ENCODE data around the gene TXNDC9. TPM values are rescaled to one million over a fixed set of nuclear protein-coding genes. Genes with fewer than 3 reads are reported as not detected.
"Not testable (repeated sequence)": the region's sequence is repeated elsewhere in the genome, so short reads cannot be mapped to it uniquely, and the experiment has no call there.

TXNDC9 gene
- total RNA-seq, 3 donors from 2014 or later, result 21.5 to 26.5 (median 25.2) TPM

GRCh38 chr2:99374747-99375146 is 38.6 kb upstream of the TXNDC9 start:
- H3K9me3 ChIP-seq, result no peaks in the 10 kb centered on the region
- DNase-seq (no peak), ATAC-seq (no peak)
- no peak overlapping the region for H3K4me3 ChIP-seq
- intact Hi-C loops (cut with DNase I, micrococcal nuclease), result no loop called here
- H3K4me1 ChIP-seq (ENCODE audit: low read depth), result no peaks in the 10 kb centered on the region
- no peaks in the 10 kb centered on the region for H3K36me3 ChIP-seq (ENCODE audit: low read depth)
- TF ChIP-seq, protein P1, sequence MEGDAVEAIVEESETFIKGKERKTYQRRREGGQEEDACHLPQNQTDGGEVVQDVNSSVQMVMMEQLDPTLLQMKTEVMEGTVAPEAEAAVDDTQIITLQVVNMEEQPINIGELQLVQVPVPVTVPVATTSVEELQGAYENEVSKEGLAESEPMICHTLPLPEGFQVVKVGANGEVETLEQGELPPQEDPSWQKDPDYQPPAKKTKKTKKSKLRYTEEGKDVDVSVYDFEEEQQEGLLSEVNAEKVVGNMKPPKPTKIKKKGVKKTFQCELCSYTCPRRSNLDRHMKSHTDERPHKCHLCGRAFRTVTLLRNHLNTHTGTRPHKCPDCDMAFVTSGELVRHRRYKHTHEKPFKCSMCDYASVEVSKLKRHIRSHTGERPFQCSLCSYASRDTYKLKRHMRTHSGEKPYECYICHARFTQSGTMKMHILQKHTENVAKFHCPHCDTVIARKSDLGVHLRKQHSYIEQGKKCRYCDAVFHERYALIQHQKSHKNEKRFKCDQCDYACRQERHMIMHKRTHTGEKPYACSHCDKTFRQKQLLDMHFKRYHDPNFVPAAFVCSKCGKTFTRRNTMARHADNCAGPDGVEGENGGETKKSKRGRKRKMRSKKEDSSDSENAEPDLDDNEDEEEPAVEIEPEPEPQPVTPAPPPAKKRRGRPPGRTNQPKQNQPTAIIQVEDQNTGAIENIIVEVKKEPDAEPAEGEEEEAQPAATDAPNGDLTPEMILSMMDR (IDR thresholded peaks at IDR 0.05), result no peak

GRCh38 chr2:99373144-99373543 is 37.0 kb upstream of the TXNDC9 start:
- no peak for DNase-seq
- no peaks in the 10 kb centered on the region for H3K4me1 ChIP-seq (ENCODE audit: low read depth)
- TF ChIP-seq, protein P1 (IDR thresholded peaks at IDR 0.05), result no peak
- intact Hi-C loops (cut with DNase I, micrococcal nuclease), result no loop called here
- no peak for ATAC-seq
- H3K36me3 ChIP-seq (ENCODE audit: low read depth), result no peaks in the 10 kb centered on the region
- no peaks in the 10 kb centered on the region for H3K9me3 ChIP-seq
- H3K4me3 ChIP-seq, result no peak overlapping the region

DNA sequence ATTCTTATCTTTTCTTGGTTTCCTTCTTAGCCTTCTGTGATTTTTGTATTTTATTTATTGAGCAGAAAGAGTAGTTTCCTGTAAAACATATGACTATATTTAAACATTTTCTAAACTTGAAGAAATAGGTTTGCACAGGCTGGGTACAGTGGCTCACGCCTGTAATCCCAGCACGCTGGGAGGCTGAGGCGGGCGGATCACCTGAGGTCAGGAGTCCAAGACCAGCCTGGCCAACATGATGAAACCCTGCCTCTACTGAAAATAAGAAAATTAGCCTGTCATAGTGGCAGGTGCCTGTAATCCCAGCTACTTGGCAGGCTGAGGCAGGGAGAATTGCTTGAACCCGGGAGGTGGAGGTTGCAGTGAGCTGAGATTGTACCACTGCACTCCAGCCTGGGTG is 32.7 kb upstream of the TXNDC9 start:
- DNase-seq; intact Hi-C loops (cut with DNase I, micrococcal nuclease); ATAC-seq; H3K36me3 ChIP-seq (ENCODE audit: low read depth); H3K9me3 ChIP-seq; H3K4me1 ChIP-seq (ENCODE audit: low read depth); H3K4me3 ChIP-seq: not testable (repeated sequence)

GRCh38 chr2:99365661-99366060 is 29.5 kb upstream of the TXNDC9 start:
- intact Hi-C loops (cut with DNase I, micrococcal nuclease), result no loop called here
- Histone ChIP-seq H3K36me3 (ENCODE audit: low read depth) (peaks cover 8% of the 10 kb centered on the region), H3K4me3 (no peak overlapping the region), H3K4me1 (ENCODE audit: low read depth) (no peaks in the 10 kb centered on the region), H3K9me3 (no peaks in the 10 kb centered on the region)
- TF ChIP-seq, protein P1 (IDR thresholded peaks at IDR 0.05), result no peak
- ATAC-seq, result no peak
- DNase-seq, result no peak

- ATAC-seq (no peak), DNase-seq (no peak)
- no peak overlapping the region for H3K4me3 ChIP-seq
- H3K36me3 ChIP-seq (ENCODE audit: low read depth), result no peaks in the 10 kb centered on the region
- TF ChIP-seq, protein P1 (IDR thresholded peaks at IDR 0.05), result no peak
- intact Hi-C loops (cut with DNase I, micrococcal nuclease), result no loop called here
- H3K4me1 ChIP-seq (ENCODE audit: low read depth), result no peaks in the 10 kb centered on the region
- H3K9me3 ChIP-seq, result no peaks in the 10 kb centered on the region
These were observed 20.7 kb upstream of the TXNDC9 start for GRCh38 chr2:99356853-99357252.

GRCh38 chr2:99354825-99355224 is 18.7 kb upstream of the TXNDC9 start:
- H3K9me3 ChIP-seq; H3K4me1 ChIP-seq (ENCODE audit: low read depth); H3K36me3 ChIP-seq (ENCODE audit: low read depth); H3K4me3 ChIP-seq; intact Hi-C loops (cut with DNase I, micrococcal nuclease); ATAC-seq; DNase-seq: not testable (repeated sequence)

- Histone ChIP-seq H3K4me3 (no peak overlapping the region), H3K4me1 (ENCODE audit: low read depth) (no peaks in the 10 kb centered on the region), H3K36me3 (ENCODE audit: low read depth) (no peaks in the 10 kb centered on the region), H3K9me3 (no peaks in the 10 kb centered on the region)
- DNase-seq (no peak), ATAC-seq (no peak)
- intact Hi-C loops (cut with DNase I, micrococcal nuclease), result no loop called here
- TF ChIP-seq, protein P1 (IDR thresholded peaks at IDR 0.05), result no peak
These were observed 17.9 kb upstream of the TXNDC9 start for GRCh38 chr2:99354070-99354469.
